Hepatocyte (in vitro differentiated cells): ENCODE results near the gene TBX15.

Source experiments
- CTCF ChIP-seq: fragments of 200-600 bp; sonication (generic); IDR thresholded peaks from 2 replicates; pipeline ENCODE4 v1.5.1; 2016; ENCODE audit warnings: antibody characterized with exemption, mild to moderate bottlenecking; ENCODE audit not compliant: poor library complexity
- EZH2 ChIP-seq: fragments of 200-600 bp; sonication (generic); IDR thresholded peaks from 2 replicates; pipeline ENCODE4 v1.6.1; 2016; ENCODE audit warnings: antibody characterized with exemption, mild to moderate bottlenecking, borderline replicate concordance
- EZH2phosphoT487 ChIP-seq: fragments of 200-600 bp; sonication (generic); IDR thresholded peaks from one replicate; pipeline ENCODE4 v1.6.1; 2018; ENCODE audit warnings: antibody characterized with exemption, mild to moderate bottlenecking, low read depth, moderate library complexity; ENCODE audit not compliant: unreplicated experiment, severe bottlenecking

- no peak for TF ChIP-seq CTCF
- TF ChIP-seq EZH2phosphoT487: no peak
- TF ChIP-seq EZH2: no peak
Measured at GRCh38 chr1:118899340-118899739, 88.8 kb downstream of the TBX15 start.
